Measurements from ENCODE around the gene LRRC58.

GRCh38 chr3:120300971-120301370 lies 48.2 kb downstream of the LRRC58 start:
- no peak for TF ChIP-seq CTCF (IDR thresholded peaks at IDR 0.05)
- TF ChIP-seq POLR2AphosphoS5 (IDR thresholded peaks at IDR 0.05): no peak
- TF ChIP-seq POLR2A (IDR thresholded peaks at IDR 0.05; ENCODE audit: low read depth): no peak

Measured in esophagus muscularis mucosa (tissue), 3 donors.